Stimulated activated CD4-positive, alpha-beta T cell treated with anti-CD3 and anti-CD28 coated beads, Interleukin-4, amount 100 ng/mL, for 24 hours (primary cell): ENCODE measurements around the gene SLBP.
"Not testable (repeated sequence)": the region's sequence is repeated elsewhere in the genome, so short reads cannot be mapped to it uniquely, and the experiment has no call there.

Source experiments
- DNase-seq: peaks from one replicate; pipeline ENCODE4 v3.0.0-alpha.2; 2020

SLBP gene

DNA sequence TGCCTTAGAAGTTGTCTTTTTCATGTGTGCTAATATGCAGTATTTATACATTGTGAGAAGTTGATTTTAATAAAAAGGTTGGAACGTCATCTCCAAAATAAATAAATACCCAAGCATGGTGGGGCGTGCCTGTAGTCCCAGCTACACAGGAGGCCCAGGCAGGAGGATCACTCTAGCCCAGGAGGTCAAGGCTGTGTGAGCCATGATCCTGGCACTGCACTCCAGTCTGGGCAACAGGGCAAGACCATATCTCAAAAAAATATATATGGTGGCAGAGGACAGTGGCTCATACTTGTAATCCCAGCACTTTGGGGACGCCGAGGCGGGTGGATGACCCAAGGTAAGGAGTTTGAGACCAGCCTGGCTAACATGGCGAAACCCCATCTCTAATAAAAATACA lies 6.4 kb downstream of the SLBP start:
- DNase-seq = no peak

- DNase-seq = no peak
These were observed 8.3 kb downstream of the SLBP start for GRCh38 chr4:1703867-1704266.

DNA sequence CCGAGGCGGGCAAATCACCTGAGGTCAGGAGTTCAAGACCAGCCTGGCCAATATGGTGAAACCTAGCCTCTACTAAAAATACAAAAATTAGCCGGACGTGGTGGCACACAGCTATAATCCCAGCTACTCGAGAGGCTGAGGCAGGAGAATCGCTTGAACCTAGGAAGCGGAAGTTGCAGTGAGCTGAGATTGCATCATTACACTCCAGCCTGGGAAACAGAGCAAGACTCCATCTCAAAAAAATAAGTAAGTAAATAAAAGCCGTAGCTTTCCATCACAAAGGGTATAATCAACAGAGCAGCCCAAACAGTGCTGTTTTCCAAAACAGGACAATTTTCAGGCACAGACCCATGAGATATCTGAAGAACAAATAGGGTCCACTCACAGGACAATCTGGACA lies 10.4 kb downstream of the SLBP start:
- DNase-seq = not testable (repeated sequence)

DNA sequence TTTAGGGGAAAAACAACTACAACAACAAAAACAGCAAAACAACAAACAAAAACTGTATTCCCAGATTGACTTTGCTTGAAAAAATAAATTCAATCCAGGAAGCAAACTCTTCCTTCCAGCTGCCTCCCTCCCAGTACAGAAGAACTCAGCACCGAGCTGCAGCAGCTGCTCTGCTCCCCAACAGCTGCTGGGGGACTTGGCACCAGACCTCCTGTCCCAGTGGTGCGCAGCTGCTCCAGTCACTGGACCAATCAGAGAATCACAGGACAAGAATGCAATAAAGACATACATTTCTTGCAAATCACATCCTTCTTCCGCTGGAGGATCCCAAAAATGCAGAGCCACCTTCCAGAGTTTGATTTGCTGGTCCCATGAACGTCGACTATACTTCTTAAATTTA lies 16.2 kb downstream of the SLBP start:
- DNase-seq = no peak

DNA sequence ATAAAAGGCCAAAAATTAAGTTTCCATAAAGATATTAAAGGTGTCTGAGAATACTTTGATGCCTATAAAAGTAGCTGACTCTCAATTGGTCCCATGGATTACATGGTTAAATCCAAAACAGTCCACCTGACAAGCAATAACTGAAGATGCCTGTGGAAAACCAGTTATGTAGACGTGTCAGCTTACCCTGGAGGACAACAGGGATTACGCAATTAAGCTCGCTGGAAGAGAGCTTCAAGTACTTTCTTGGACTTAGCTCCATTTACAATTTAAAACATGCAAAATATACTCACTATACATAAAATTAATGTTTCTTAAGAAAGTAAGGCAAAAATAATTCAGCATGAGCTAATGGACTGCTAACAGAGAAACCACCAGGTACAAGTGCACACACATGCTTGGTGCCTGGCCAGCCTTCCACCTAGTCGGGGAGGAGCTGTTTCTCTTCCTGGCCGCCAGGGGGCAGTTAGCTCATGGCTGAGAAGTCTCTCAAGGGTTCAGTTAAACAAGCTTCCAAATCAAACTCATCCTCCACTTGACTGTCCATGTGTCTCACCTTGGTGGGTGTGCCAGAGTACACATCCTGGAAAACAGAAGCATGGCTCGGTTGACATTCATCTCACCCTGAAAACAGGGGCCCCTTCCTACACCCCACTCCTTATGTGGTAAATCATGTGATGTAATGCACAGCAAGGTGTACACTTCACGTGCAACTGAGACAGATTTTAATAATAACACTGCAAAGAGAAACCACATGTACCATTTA lies 18.8 kb downstream of the SLBP start:
- peak; percentile 78 for DNase-seq

DNA sequence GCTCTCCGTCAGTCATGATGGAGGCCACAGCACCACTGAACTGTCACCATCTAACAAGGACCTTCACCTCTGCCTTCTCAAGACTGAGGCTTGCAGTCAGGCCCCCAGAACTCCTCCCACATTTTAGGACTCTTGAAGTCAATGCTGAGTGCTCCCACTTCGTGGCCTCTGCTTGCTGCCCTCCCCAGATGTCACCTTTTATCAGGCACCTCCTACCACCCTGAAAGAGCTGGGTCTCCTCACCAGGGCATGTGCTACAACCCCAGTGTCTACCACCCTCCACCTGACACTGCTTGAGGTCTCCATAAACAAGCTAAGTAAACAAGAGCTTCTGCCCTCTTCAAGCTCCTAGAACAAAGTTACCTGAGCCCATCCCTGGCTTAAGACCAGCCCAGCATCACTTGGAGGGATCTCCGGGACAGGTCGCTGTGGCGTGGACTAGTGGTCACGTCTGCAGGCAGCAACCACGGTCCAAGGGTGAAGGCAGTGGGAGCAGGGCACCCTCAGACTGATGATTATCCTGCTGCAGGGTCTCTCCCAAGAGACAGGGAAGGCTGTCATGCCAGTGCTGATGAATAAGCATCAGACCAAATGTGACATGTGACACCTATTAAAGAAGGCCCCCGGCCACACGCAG lies 20.3 kb downstream of the SLBP start:
- DNase-seq = no peak

- no peak for DNase-seq
These were observed 21.4 kb downstream of the SLBP start for GRCh38 chr4:1690698-1691097.

DNA sequence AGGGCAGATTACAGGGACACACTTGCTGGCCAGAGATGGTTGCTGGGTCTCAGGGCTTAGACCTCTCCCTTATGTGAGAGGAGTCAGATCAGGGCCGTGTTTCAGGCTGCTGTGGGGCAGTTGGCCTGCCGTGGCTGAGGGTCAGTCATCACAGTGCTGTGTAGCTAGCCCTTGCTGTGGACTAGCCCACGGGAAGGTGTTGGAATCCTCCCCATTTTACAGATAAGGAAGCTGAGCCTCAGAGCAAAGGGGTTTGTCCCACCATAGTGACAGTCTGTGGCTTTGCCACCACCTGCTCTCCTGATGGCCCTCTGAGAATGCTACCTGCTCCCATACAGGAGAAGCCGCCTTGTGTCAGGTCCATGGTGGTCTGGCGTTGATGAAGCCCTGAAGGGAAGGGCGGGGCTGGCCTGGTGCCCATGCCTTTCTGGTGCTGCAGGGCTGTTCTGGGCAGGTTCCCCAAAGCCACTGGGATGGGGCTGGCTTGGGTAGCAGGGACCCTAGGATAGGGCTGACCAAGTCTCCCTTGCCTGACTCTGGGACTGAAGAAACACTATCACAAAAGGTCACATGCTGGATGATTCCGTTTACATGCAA lies 25.6 kb downstream of the SLBP start:
- DNase-seq = no peak

- no peak for DNase-seq
These were observed 26.6 kb downstream of the SLBP start for GRCh38 chr4:1685235-1686150.

GRCh38 chr4:1684506-1685234 lies 27.4 kb downstream of the SLBP start:
- DNase-seq = peak; percentile 93

DNA sequence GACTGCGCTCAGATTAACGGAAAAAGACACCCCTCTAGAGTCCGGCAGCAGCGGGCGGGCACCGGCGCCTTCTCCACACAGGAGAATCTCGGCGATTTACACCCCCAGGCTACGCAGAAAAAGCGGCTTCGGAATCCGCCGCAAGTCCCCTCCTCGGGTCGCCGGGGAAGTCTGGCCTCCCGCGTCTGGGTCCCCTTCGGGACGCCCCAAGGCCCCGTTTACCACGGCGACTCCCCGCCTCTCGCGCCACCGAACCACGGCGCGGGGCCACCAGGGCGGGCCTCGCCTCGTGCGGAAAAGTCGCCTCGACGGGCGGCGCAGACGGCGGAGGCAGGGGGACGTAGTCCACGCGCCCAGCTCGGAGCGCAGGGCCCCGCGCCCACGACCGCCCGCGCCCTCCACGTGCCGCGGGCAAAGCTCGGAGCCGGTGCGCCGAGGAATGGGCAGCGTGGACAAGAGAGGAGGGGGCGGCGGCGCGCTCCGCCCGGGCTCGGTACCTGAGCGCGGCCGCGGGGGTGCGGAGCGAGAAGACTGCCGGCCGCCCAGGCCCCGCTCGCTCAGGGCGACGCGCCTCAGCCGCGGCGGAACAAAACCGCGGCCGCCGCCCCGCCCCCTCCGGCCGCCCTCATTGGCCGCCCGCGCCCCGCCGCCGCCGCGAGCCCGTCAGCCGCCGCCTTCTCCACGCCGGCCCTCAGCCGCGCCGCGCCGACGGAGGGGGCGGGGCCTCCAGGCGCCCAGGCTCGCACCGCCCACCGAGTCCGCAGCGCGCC lies 28.2 kb downstream of the SLBP start, which contains the start of gene FAM53A:
TSS of gene FAM53A (minus strand) at position 578 of the 770 bp plus-strand sequence. CDS start 15,572 bp downstream, outside the sequence.
- DNase-seq = peak; percentile 20

- DNase-seq = no peak
These were observed 28.8 kb downstream of the SLBP start for GRCh38 chr4:1683261-1683735.

- DNase-seq = no peak
These were observed 29.3 kb downstream of the SLBP start for GRCh38 chr4:1682860-1683259.

GRCh38 chr4:1678244-1678643 lies 33.9 kb downstream of the SLBP start:
- no peak for DNase-seq

DNA sequence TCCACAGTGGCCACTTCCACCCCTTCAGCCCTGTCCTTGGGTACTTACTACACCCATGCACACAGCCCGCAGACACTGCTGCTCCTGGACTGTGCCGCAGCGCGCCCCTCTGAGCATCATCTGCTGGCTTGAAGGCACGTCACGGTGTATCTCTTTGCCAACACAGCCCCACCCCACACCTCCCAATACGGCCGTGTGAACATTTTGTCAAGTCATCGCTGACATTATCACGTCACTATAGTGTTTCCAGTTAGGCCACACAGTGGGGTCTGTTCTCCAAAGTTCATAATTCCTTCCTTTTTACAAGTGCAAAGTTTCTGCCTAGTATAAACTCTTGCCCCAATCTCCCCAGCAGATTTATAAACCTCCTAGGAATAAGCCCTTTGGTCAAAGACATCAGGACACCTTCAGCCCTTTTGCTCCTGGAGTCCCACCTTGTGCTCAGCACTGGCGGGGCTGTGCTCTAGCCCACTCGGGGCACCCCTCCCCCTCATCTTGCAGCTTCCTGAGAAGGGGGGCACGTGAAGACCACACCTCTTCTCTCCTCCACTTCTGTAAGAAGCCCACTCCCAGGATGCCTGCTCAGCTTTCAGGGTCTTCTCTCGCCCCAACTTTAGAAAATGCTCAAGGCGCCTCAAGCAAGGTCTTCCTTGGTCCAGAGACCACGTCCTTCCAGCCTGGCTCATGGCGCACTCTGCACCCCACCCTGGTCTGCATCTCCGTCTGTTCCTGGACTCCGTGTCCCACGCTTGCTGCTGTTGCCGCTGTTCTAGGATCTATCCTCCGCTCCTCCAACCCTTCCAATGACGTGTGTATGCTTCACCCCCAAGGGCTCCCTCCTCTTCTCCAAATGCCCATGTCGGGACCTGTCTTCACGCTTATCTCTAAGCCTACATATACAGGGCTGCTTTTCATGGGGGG lies 35.3 kb downstream of the SLBP start:
- no peak for DNase-seq

- no peak for DNase-seq
These were observed 36.3 kb downstream of the SLBP start for GRCh38 chr4:1675802-1676137.

DNA sequence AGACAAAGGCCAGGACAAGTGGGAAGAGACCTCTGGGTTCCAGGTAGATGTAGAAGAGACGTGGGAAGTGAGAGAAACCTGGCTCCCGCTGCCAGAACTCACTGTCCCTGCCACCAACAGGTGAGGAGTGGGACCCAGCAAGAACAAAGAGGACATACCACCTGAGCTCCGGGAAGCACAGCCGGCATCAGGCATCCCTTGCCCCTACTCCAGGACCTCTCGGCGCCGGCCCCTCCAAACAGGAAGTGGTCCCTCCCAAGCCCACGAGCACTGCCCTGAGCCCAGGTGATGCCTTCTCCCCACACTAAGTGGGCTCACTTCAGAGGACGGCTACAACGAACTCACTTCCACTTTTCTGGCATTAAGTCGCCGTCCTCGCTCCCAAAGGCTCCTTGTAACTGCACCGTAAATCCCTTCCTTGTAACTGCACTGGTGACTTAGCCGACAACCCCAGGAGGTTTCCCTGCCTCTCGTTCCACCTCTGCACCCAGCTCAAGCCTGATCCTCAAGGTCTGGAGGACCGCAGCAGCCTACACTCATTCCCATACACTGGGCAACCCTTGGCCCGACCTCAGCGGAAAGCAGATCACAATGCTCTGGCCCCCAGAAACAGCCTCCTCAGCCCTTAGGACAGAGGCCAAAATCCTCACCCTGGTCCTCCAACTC lies 36.9 kb downstream of the SLBP start:
- no peak for DNase-seq

- no peak for DNase-seq
These were observed 37.4 kb downstream of the SLBP start for GRCh38 chr4:1674682-1675081.

DNA sequence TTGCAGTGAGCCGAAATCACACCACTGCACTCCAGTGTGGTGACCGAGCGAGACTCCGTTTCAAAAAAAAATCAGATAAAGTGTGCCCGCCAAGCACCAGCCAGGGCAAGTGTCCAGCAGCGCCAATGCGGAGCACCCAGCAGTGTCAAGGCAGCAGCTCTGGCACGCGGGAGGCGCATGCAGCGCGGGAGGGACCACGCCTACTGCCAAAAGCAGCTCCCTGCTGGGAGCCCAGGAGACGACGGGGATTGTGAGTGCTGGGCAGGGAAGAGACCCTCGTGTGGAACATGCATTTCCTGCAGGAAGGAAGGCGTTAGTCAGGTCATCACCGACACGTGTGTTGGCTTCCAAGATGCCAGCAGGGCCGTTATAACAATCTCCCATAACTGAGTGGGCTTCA lies 38.4 kb downstream of the SLBP start:
- DNase-seq = no peak

DNA sequence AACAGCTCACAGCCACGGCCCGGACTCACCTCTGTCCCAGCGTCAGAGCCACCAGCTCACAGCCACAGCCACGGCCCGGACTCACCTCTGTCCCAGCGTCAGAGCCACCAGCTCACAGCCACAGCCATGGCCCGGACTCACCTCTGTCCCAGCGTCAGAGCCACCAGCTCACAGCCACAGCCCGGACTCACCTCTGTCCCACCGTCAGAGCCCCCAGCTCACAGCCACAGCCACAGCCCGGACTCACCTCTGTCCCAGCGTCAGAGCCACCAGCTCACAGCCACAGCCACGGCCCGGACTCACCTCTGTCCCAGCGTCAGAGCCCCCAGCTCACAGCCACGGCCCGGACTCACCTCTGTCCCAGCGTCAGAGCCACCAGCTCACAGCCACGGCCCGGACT lies 41.1 kb downstream of the SLBP start:
- not testable (repeated sequence) for DNase-seq
